Activated CD4-positive, alpha-beta T cell treated with anti-CD3 and anti-CD28 coated beads for 24 hours (primary cell): ENCODE data around the gene MED29.

Source experiments
- DNase-seq, 2 donors: peaks; one replicate each; pipeline ENCODE4 v3.0.0-alpha.2; 2020; ENCODE audit warnings: low read depth in 2 of 2

The MED29 gene

GRCh38 chr19:39430675-39431593 is 39.8 kb downstream of the MED29 start:
- DNase-seq = no peak

- no peak for DNase-seq
These were observed 41.5 kb downstream of the MED29 start for GRCh38 chr19:39432677-39433025.

DNA sequence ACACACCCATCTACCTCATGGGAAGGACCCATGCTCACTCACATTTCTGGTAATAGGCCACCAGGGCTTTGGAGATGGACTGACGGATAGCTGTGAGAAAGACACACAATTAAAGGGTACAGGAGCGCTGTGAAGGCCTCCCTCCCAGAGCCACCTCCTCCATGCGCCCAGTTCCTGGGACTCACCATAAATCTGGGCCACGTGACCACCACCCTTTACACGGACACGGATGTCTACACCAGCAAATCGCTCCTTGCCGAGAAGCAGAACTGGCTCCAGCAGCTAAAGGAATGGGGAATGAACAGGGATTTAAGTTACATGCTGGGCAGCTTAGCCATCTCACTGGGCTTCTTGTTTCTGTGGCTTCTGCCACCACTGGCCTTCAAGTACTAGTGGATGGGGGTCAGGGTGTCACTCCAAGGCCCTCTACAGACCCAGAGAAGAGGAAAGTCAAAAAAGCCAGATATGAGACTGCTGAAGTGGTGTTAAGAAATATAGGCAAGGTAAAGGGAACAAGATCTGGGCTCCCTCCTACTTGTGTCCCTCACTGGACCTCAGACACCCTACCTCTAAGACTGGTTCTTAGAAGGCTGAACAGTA is 42.4 kb downstream of the MED29 start:
- no peak for DNase-seq

DNA sequence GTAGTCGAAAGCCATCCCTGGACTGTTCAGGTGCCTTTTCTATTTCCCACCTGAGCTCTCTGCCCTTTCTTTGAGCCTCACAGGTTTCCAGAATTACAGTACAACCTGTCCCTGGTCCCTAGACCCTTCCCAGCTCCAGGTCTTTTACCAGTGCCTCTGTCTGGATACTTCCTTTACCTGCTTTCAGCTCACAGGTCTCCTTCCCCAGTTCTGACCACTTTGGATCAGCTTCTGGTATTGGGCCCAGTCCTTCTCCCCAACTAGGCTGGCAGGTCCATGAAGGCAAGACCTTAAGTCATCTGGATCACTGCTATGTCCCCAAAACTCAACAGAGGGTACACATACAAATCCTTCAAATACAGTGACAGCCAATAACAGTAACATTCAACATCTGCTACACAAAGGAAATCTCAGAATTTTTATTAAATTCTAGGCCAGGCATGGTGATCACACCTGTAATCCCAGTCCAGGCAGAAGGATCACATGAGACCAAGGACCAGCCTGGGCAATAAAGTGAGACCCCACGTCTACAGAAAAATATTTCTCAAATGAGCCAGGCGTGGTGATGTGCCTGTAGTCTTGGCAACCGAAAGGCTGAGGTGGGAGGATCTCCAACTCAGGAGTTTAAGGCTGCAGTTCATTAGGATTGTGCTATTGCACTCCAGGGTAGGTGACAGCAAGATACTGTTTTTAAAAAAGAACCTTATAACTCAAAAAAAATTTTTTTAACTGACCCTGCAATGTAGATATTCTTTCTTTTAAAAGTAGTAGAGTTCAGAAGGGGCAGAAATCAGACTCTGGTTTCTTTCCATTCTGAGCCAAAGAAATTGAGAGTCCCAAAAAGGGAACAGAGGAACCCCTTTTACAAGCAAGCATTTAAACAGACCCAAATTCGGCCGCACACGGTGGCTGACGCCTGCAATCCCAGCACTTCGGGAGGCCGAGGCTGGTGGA is 43.2 kb downstream of the MED29 start:
- no peak for DNase-seq

- DNase-seq = peak; percentile 99
These were observed 44.5 kb downstream of the MED29 start, which contains the start of gene RPS16 for GRCh38 chr19:39435499-39436349. TSS of gene RPS16 (minus strand) at chr19:39435949. CDS start at chr19:39435895, 54 bp downstream.

DNA sequence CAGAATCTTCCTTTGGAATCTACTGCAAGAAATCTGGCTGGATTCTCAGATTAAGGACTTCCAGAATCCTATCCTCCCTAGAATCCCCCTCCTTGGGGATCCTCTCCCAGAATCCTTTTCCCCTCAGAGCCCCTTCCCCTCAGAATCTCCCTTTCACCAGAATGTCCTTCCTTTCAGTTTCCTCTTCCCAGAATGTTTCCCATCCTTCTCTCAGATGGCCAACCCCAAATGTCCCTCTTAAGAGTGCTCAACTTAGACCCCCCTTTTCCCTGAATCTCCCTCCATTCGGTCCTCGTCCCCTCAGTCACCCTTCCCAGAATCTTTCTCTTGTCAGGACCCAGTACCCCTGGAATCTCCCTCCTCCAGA is 45.2 kb downstream of the MED29 start:
- DNase-seq = no peak

DNA sequence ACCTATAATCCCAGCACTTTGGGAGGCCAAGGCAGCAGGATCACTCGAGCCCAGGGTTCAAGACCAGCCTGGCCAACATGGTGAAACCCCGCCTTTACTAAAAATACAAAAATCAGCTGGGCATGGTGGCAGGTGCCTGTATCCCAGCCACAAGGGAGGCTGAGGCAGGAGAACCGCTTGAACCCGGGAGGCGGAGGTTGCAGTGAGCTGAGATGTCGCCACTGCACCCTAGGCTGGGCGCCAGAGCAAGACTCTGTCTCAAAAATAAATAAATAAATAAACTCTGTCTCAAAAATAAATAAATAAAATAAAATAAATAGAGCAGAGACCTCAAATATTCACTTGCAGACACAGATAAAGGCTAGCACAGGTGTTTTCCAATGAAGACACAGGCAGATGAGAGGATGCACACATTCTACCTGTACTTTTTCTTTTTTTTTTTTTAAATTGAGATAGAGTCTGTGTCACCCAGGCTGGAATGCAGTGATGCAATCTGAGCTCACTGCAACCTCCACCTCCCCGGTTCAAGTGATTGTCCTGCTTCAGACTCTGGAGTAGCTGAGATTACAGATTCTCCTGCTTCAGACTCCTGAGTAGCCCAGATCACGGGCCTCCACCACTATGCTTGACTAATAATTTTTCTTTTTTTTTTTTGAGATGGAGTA is 47.2 kb downstream of the MED29 start:
- no peak for DNase-seq

DNA sequence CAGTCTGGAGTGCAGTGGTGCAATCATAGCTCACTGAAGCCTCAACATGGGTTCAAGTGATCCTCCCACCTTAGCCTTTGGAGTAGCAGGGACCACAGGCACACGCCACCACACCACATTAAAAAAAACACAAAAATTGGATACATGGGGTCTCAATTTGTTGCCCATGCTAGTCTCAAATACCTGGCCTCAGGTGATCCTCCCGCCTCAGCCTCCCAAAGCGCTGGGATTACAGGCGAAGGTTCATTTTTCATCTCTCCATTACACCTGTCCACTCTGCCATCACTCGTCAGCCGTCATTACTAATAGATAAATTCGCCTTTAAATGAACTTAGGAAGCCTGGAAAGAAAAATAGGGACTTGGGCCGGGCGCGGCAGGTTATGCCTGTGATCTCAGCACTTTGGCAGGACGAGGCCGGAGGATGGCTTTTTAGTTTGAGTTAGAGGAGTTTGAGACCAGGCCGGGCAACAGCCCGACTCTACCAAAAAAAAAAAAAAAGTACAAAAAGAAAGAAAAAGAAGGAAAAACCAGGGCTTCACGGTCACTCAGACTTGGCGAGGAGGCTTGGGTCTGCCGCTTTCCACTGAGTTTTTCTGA is 53.5 kb downstream of the MED29 start:
- no peak for DNase-seq

DNA sequence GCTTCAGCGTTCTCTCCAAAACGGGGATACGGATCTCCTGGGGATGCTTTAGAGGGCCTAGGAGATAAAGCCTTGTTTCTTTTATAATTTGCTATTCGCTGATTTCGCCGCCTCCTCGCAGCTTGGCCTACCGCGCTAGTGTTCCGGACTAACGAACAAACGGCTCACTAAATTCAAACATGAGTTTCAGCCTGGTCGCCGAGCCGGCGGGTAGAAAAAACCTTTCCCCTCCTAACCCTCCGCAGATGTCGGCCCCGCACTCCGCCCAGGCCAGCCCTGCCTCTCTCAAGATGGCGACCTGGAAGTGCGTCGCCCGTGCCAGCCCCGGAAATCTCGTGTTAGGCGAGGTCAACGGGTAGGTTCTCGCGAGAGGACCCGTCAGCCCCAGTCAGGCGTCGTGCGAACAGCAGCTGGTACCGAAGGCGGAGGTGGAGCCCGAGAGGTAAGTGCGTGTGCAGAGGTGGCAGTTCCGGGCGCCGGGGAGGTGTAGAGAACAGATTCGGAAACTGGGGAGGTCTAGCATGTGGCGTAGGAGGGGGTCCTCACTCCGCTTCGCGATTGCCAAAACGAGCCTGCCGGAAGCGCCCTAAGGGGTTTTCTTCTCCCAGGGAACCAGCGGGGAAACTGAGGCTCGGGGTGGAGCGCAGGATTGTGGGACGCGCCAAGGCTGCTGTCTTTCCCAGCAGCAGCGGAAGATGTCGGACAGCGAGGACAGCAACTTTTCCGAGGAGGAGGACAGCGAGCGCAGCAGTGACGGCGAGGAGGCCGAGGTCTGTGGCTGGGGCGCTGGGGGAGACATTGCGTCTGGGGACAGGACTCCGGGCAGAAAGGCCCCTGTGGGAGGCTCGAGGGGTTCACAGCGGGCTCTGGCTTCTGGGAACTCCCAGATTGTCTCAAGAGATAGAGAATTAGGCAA is 54.3 kb downstream of the MED29 start, which contains the start of gene SUPT5H:
Gene SUPT5H, plus strand, starts transcription at position 387 of the 916 bp plus-strand sequence. Its CDS starts 309 bp downstream, at position 696.
- peak; percentile 92 to 96 for DNase-seq

GRCh38 chr19:39446365-39447084 is 55.3 kb downstream of the MED29 start:
- DNase-seq = no peak

- DNase-seq = no peak
These were observed 57.1 kb downstream of the MED29 start for GRCh38 chr19:39448271-39448670.

GRCh38 chr19:39449116-39449797 is 58.1 kb downstream of the MED29 start:
- DNase-seq = no peak
